ENCODE results near the gene MAPK14.

Gene MAPK14

GRCh38 chr6:36149476-36149875, 121.9 kb downstream of the MAPK14 start:
- no peaks in the 10 kb centered on the region for H3K27me3 Mint-ChIP-seq
- no peak overlapping the region for H3K27ac Mint-ChIP-seq
- no peak for DNase-seq
- H3K36me3 Mint-ChIP-seq (ENCODE audit: low read depth), result peaks cover 5% of the 10 kb centered on the region
- H3K4me3 Mint-ChIP-seq, result no peak overlapping the region
- H3K4me1 Mint-ChIP-seq (ENCODE audit: low read depth), result peaks cover 10% of the 10 kb centered on the region
- peaks cover 6% of the 10 kb centered on the region for H3K9me3 Mint-ChIP-seq

- H3K27ac Mint-ChIP-seq, result no peak overlapping the region
- peaks cover 5% of the 10 kb centered on the region for H3K36me3 Mint-ChIP-seq (ENCODE audit: low read depth)
- no peaks in the 10 kb centered on the region for H3K27me3 Mint-ChIP-seq
- no peak overlapping the region for H3K4me3 Mint-ChIP-seq
- peaks cover 6% of the 10 kb centered on the region for H3K9me3 Mint-ChIP-seq
- no peak for DNase-seq
- H3K4me1 Mint-ChIP-seq (ENCODE audit: low read depth), result peaks cover 10% of the 10 kb centered on the region
Measured at GRCh38 chr6:36150283-36150682, 122.7 kb downstream of the MAPK14 start.

- DNase-seq, result no peak
- no peak overlapping the region for H3K27ac Mint-ChIP-seq
- H3K9me3 Mint-ChIP-seq, result peaks cover 10% of the 10 kb centered on the region
- peaks cover 2% of the 10 kb centered on the region for H3K36me3 Mint-ChIP-seq (ENCODE audit: low read depth)
- H3K27me3 Mint-ChIP-seq, result no peaks in the 10 kb centered on the region
- peaks cover 4% of the 10 kb centered on the region for H3K4me1 Mint-ChIP-seq (ENCODE audit: low read depth)
- no peak overlapping the region for H3K4me3 Mint-ChIP-seq
Measured at GRCh38 chr6:36154286-36154685, 126.7 kb downstream of the MAPK14 start.

- H3K27me3 Mint-ChIP-seq, result no peaks in the 10 kb centered on the region
- H3K9me3 Mint-ChIP-seq, result peaks cover 11% of the 10 kb centered on the region
- H3K4me3 Mint-ChIP-seq, result no peak overlapping the region
- DNase-seq, result no peak
- H3K4me1 Mint-ChIP-seq (ENCODE audit: low read depth), result peaks cover under 1% of the 10 kb centered on the region
- H3K36me3 Mint-ChIP-seq (ENCODE audit: low read depth), result peaks cover 6% of the 10 kb centered on the region
- H3K27ac Mint-ChIP-seq, result no peak overlapping the region
Measured at GRCh38 chr6:36155662-36156061, 128.1 kb downstream of the MAPK14 start.

- Mint-ChIP-seq H3K27ac (no peak overlapping the region), H3K27me3 (no peaks in the 10 kb centered on the region), H3K4me3 (no peak overlapping the region), H3K36me3 (ENCODE audit: low read depth) (peaks cover 6% of the 10 kb centered on the region), H3K9me3 (peaks cover 11% of the 10 kb centered on the region), H3K4me1 (ENCODE audit: low read depth) (no peaks in the 10 kb centered on the region)
- DNase-seq, result no peak
Measured at GRCh38 chr6:36160147-36160760, 132.6 kb downstream of the MAPK14 start.

All from activated T-cell treated with anti-CD3 and anti-CD28 coated beads, Interleukin-2, amount 50 U/mL, for 24 hours (primary cell).